ENCODE results near the gene GPR146.

- TF ChIP-seq EZH2 (IDR thresholded peaks at IDR 0.05; ENCODE audit: low read length, missing control alignments) (no peak), CTCF (conservative IDR thresholded peaks at IDR 0.05 in 1 of 2, IDR thresholded peaks at IDR 0.05 in 1 of 2; ENCODE audit: low read depth in 1 of 2, low read length in 2 of 2) (no peak)
These were observed 24.3 kb downstream of the GPR146 start for GRCh38 chr7:1068619-1069018.
